ENCODE results near the gene CMTR1. TPM values are rescaled to one million over a fixed set of nuclear protein-coding genes. Genes with fewer than 3 reads are reported as not detected.

CMTR1 gene
- total and polyA plus RNA-seq, 2 of the 13 experiments (the other 11 are each of a cell fraction or from before 2014, with no cell fraction given): 19.7 to 55.2 TPM

DNA sequence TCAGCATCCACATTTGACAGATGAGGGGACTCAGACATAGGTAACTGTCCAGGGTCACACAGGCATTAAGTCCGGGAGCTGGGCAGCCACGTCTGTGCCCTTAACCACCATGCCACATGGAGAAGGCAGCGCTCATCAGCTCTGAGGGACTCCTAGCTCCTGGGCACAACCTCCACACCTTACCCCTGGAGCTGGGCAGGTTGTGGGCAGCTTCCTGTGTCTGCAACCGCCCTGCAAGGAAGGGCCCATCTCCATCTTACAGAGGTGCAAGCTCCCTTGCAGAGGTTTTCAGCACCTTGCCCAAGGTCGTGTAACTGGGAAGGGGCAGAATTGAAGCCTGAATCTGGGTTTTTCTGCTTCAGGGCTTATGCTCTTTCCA is 58.8 kb downstream of the CMTR1 start:
- Histone ChIP-seq H2AFZ (ENCODE audit: low read length) (no peak overlapping the region), H3K36me3 (replicated peaks in 1 of 2; ENCODE audit: control insufficient read depth in 1 of 2, insufficient read depth in 2 of 2, low read length in 2 of 2) (0 out of 5 replicates have a peak, but pooled peaks cover 0 to 2% of the 10 kb centered on the region in 2 experiments), H3K27ac (ENCODE audit: extremely low read length, insufficient read depth, low read length) (no peak overlapping the region), H3K9me3 (ENCODE audit: low read length) (no peaks in the 10 kb centered on the region), H3K79me2 (ENCODE audit: insufficient read depth, low read length) (no peaks in the 10 kb centered on the region), H3K27me3 (ENCODE audit: control insufficient read depth in 1 of 2, insufficient read depth in 2 of 2, low read length in 2 of 2) (no peaks in the 10 kb centered on the region), H3K9ac (ENCODE audit: insufficient read depth, low read depth, low read length) (no peak overlapping the region), H3K4me1 (ENCODE audit: insufficient read depth, low read length) (peaks cover 11% of the 10 kb centered on the region), H3K4me2 (ENCODE audit: low read depth, low read length) (no peak overlapping the region), H3K4me3 (replicated peaks in 1 of 3; ENCODE audit: insufficient read depth in 1 of 3, low read depth in 2 of 3, low read length in 3 of 3) (no peak overlapping the region), H4K20me1 (ENCODE audit: insufficient read depth, low read length) (no peaks in the 10 kb centered on the region)
- CTCF ChIA-PET (ENCODE audit: low intra/inter-chr PET ratio, low total read pairs): no interaction called here
- ATAC-seq: no peak
- BruUV-seq (replicated peaks): no TSS peak
- WGBS (ENCODE audit: low lambda C conversion rate): 91% methylated on average over 4 of the region's 5 CpGs
- no peak for FAIRE-seq
- in situ Hi-C loops (cut with HindIII; ENCODE audit: extremely low pct_ligation_motif_present, low pct_unique_long_range_greater_than_20kb): no loop called here
- no peak for DNase-seq (ENCODE audit: low spot score)
- POLR2A ChIA-PET: interaction anchor here (1.3 kb wide), 1 partner anchor 8 kb away, joined by 3 read pairs; no protein-coding TSS in a partner anchor
- intact Hi-C loops (cut with micrococcal nuclease; ENCODE audit: unreplicated experiment): loop anchor here (5.0 kb wide), 1 partner anchor 565 kb away; no protein-coding TSS in a partner anchor
- TF ChIP-seq ZBTB49 (CRISPR knock-in tag; IDR thresholded peaks at IDR 0.05; ENCODE audit: borderline replicate concordance) (no peak), SMAD3 (CRISPR knock-in tag; IDR thresholded peaks at IDR 0.05) (no peak), DMTF1 (CRISPR knock-in tag; IDR thresholded peaks at IDR 0.05) (no peak), ZNF672 (CRISPR knock-in tag; IDR thresholded peaks at IDR 0.05) (no peak), PRDM15 (CRISPR knock-in tag; IDR thresholded peaks at IDR 0.05) (no peak), POLR2G (IDR thresholded peaks at IDR 0.05; ENCODE audit: low read depth, low read length) (no peak), ZNF724P (CRISPR knock-in tag; IDR thresholded peaks at IDR 0.05; ENCODE audit: borderline replicate concordance) (no peak), FIP1L1 (IDR thresholded peaks at IDR 0.05; ENCODE audit: borderline replicate concordance, insufficient read depth, low read depth, low read length) (no peak), SNRNP70 (IDR thresholded peaks at IDR 0.05; ENCODE audit: low read depth, low read length) (no peak)
- TF ChIP-seq, protein P1, sequence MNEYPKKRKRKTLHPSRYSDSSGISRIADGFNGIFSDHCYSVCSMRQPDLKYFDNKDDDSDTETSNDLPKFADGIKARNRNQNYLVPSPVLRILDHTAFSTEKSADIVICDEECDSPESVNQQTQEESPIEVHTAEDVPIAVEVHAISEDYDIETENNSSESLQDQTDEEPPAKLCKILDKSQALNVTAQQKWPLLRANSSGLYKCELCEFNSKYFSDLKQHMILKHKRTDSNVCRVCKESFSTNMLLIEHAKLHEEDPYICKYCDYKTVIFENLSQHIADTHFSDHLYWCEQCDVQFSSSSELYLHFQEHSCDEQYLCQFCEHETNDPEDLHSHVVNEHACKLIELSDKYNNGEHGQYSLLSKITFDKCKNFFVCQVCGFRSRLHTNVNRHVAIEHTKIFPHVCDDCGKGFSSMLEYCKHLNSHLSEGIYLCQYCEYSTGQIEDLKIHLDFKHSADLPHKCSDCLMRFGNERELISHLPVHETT (CRISPR knock-in tag; conservative IDR thresholded peaks at IDR 0.05): no peak
- TF ChIP-seq, protein P2, sequence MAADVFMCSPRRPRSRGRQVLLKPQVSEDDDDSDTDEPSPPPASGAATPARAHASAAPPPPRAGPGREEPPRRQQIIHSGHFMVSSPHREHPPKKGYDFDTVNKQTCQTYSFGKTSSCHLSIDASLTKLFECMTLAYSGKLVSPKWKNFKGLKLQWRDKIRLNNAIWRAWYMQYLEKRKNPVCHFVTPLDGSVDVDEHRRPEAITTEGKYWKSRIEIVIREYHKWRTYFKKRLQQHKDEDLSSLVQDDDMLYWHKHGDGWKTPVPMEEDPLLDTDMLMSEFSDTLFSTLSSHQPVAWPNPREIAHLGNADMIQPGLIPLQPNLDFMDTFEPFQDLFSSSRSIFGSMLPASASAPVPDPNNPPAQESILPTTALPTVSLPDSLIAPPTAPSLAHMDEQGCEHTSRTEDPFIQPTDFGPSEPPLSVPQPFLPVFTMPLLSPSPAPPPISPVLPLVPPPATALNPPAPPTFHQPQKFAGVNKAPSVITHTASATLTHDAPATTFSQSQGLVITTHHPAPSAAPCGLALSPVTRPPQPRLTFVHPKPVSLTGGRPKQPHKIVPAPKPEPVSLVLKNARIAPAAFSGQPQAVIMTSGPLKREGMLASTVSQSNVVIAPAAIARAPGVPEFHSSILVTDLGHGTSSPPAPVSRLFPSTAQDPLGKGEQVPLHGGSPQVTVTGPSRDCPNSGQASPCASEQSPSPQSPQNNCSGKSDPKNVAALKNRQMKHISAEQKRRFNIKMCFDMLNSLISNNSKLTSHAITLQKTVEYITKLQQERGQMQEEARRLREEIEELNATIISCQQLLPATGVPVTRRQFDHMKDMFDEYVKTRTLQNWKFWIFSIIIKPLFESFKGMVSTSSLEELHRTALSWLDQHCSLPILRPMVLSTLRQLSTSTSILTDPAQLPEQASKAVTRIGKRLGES (CRISPR knock-in tag; IDR thresholded peaks at IDR 0.05; ENCODE audit: borderline replicate concordance): no peak

All from HepG2 (cell line).